ENCODE data around the gene FADS1.

The FADS1 gene

DNA sequence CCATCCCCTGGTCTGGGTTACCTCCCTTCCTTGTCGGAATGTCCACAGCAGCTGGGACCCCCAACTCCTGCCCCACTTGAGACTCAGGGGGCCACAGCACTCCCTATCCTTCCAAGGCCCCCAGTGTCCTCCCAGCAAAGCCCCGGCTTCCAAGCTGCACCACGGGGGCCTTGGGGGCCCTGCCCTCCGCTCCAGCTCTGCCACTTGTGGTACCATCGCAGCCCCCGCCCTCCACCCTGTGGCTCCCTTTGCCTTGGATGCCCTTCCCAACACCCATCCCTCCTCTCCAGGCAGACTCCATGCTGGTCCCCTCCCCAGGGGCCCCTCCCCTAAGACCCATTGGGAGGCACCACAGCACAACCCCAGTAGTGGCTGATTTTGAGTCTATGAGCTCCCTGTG, 41.7 kb downstream of the FADS1 start:
- no peak for DNase-seq

GRCh38 chr11:61774411-61774810, 42.4 kb downstream of the FADS1 start:
- DNase-seq: no peak

- no peak for DNase-seq
Measured at GRCh38 chr11:61773809-61774208, 43.0 kb downstream of the FADS1 start.

DNA sequence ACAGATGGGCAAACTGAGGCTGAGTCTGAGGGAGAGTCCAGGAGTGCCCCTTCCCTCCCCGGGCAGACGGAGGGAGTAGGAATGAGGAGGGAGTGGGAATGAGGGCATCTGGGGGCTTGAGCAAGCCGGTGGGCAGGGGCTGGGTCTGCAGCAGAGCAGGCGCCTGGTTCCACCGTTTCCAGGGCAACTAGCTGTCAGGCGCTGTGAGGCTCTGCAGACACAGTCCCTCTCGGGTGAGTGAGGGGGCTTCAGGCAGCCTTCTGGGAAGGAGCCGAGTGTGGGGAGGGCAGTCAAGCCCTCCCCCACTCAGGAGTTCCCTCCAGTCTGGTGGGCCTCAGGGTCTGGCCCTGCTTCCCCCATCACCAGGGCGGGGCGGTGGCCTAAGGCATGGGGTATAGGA, 43.4 kb downstream of the FADS1 start:
- no peak for DNase-seq

DNA sequence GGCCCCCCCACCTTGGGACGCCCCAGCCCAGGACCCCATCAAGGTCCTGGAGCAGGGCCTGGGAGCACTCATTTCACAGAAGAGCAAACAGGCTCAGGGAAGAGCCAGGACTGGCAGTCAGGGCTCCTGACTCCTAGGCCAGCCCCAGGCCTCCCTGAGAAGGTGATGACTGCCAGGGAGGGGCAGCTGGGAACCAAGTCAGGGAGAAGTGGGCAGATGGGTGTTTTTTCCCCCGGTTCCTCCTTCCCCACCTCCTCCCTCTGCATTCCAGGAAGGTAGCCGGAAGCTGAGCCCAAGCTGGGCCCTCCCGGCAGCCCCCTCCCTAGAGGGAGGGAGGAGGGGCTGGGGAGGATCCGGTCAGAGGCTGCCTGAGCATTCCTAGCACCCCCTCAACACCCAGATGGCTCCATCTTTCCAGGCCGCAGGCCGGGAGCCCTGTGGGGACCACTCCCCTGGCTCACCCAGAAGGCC, 44.8 kb downstream of the FADS1 start:
- DNase-seq: no peak

- DNase-seq: no peak
Measured at GRCh38 chr11:61771195-61771894, 45.5 kb downstream of the FADS1 start.

DNA sequence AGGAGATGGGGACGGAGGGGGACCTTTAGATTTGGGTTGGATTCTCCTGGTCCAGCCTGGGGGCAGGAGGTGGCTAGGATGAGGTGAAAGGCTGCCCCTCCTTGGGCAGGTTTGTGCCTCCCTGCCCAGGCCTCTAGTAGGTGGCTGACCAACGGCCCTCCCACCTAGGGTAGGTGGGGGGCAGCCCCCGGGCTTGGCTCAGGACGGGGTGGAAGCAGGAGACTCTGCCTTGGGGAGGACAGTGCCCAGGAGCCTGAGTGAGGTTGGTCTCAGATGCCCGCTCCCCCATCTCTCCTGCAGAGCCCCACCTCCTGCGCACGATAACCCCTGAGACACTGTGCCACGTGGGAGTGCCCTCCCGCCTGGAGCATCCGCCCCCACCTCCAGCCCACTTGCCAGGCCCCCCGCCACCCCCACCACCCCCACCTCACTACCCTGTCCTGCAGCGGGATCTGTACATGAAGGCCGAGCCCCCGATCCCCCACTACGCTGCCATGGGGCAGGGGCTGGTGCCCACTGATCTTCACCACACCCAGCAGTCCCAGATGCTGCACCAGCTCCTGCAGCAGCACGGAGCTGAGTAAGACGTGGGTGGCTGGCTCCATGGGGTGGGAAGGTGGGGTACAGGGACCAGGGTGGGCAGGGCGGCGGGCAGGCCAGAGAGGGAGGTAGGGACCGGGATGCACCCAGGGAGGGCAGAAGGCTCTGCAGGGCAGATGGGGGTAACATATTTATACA, 46.7 kb downstream of the FADS1 start:
- no peak for DNase-seq

DNA sequence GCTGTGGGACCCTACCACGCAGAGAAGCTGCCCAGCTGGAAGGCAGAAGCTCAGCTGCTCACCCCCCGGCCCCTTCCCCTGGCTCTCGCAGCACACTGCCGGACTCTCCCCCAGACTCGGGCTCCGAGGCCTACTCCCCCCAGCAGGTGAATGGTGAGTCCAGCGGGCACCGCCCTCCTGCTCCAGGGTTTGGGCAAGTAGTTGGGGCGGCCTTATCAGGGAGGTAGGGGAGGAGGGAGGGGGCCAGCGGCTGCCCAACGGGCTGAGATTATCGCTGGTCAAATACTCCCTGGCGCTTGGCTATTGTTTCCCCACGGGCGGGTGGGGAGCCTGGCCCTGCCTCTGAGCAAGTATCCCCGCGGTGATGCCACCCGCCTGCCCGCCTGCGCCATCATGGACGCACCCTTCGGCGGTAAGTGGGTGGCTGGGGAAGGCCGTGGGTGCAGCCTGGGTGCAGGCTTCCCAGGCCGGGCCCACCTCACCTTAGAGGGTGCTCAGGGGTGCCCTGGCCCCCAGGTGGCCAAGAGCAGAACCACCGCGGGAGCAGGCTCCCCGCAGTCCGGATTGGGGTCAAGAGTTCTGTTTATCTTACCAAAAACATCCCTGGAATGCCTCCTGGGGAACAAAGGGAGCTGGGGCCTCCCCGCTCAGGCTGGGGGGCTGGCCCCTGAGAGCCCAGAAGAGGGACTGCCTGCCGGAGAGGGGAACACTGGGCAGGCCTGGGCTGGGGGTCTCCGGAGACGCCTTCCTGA, 47.5 kb downstream of the FADS1 start:
- no peak for DNase-seq

DNA sequence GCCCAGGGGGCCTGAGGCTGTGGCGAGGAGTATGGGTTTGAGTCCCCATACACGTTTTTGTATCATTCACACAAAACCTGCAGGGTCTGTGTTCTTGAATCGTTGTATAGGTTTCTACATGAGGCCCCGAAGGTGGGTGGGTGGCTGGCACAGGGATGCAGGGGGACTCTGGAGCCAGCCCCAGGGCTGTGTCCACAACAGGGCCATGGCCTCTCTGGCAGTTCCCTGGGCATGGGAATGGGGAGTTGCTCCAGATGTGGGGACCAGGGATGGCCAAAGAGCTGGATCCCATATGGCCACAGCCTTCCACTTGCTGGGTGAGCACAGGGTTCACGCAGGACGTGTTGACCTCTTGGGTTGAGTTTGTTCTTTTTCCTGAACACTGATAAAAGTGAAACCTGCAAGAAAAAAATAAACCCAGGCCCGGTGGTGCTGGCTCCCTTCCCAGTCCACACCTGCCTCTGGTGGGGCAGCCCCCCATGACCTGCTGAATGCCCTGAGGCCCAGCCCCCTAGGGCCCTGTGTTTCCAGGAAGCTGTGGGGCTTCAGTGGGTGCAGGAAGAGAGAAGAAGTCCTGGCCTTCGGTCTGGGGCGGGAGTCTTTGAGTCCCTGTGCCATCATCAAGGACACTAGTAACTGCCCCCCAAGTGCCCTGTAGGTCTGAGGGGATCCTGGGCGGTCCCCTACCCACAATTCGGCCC, 48.3 kb downstream of the FADS1 start:
- DNase-seq: no peak

DNA sequence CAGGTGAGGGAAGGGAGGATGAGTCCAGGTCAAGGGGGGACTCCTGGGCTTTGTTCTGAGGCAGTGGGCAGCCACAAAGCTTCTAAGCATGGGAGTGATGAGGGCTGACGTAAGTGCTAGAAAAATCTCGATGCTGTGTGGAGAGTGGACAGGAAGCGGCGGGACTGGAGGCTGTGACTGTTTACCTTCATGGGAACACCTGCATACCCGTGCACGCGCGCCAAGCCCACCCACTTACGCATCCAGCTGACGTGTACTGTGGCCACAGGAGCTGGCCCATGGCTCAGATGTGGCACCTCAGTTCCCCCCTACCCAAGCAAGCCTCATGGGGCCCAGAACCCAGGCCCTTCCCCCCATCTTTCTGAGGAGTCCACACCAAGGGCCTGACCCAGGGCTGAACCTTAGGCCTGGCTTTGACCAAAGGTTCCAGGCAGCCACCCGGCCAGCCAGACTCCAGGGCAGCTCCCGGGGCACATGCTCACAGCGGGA, 50.4 kb downstream of the FADS1 start:
- no peak for DNase-seq

DNA sequence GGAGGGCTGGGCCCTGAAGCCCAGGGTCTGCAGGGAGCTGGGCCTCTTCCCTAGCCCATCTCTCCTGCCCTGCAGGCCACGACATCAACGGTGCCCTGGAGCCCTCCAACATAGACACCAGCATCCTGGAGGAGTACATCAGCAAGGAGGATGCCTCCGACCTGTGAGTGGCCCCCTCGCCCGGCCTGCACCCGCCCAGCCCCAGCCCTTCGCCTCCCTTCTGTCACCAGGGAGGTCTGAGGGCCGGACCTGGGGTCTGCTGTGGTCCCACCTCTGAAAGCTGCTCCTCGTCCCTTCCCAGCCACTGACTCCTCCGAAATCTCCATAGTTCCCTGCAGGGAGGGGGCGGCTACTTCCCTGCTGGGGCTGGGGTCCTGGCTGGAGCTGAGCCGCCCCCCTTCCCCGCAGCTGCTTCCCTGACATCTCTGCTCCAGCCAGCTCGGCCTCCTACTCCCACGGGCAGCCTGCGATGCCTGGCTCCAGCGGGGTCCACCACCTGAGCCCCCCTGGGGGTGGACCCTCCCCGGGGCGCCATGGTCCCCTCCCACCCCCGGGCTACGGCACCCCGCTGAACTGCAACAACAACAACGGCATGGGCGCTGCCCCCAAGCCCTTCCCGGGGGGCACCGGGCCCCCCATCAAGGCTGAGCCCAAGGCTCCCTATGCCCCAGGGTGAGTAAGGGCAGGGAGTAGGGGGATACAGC, 51.1 kb downstream of the FADS1 start:
- DNase-seq: no peak

DNA sequence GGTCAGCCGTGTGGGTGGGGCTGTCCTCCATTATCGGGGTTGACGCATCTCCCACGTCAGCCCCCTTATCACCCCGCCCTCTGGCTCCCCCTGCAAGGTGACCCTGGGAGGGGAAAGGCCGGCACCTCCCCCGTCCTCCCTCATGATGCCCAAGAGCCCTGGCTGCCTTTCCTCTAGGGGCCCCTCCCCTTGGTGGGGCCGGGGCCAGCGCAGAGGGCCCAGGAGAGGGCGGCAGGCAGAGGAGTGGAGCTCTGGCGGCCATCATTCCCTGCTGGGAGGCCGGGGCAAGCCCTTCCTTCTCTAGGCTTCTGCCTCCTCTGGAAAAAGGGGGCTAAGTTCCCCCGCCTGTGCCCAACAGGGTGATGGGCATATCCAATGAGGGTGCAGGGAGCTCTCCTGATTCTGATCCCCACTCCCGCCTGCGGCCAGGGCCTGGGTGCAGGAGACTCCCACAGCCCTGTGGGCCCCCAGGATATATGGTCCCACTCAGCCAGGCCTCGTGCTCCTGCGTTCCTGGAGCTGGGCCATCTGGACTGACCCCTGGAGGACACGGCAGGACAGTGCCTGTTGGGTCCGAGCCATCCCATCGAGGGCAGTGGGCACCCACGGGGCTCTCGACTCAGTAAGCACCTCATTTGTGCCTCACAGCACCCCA, 52.1 kb downstream of the FADS1 start:
- no peak for DNase-seq

DNA sequence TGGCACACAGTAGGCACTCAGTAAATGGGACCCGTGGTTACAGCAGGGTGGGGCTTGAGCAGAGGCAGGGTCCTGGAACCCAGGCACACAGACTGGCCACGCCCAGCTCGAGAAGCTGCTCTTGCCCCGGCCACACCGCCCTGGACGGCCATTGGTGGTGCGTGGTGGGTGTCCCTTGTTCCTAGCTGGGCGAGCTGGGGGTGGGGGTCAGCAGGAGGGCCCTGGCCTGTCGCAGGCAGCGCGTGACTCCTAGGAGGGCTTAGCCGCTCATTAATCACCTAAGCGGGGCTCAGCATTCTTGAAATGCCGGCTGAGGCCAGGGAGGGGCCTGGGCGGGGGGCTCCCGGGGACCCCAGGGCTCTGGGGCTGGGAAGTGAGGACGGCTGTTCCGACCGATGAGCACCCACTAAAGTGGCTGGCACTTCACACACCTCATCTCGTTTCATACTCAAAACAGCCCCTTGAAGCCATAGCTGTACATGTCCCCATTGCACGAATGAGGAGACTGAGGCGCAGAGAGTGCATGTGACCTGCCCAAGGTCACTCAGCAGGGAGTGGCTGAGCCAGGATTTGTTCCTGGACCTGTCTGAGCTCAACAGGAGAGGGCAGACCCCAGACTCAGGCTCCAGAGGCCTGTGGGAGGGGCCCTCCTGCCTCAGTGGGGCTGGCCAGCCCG, 52.7 kb downstream of the FADS1 start:
- no peak for DNase-seq

DNA sequence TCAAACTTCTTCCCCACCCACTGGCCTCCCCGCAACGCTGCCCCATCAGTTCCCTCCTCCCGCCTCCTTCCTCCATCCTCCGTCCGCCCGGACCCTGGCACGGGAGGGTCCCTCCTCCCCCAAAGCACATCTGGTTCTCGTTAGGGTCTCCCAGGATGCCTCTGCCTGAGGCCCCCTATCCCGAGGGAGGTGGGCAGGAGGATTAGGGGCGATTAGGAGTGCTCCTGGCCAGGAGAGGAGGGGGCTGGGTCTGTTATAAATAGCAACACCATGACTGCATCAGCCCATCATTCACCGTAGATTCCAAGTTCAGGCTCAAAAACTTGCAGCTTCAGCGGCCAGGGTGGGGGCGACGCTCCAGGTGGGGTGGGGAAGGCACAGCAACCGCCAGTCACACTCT, 54.0 kb downstream of the FADS1 start:
- no peak for DNase-seq

- DNase-seq: no peak
Measured at GRCh38 chr11:61762223-61762615, 54.6 kb downstream of the FADS1 start.

GRCh38 chr11:61761440-61762222, 55.2 kb downstream of the FADS1 start:
- no peak for DNase-seq

DNA sequence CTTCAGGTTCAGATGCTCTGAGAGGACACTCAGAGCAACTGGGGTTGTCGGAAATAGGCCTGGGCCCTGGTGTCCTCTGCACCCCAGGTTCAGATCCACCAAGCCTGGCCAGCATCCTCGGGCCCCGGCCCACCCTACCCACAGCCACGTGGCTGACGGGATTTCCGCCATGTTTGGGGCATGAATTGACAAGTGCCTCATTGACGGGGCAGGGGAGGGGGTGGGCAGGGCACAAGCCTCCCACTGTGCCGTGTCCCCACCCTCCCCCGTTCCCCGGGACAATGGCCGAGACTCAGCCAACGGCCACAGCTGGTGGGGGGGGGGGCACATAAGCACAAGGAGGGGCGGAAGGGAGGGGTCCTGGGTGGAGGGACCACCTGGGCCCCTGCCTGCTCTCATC, 55.9 kb downstream of the FADS1 start:
- no peak for DNase-seq

DNA sequence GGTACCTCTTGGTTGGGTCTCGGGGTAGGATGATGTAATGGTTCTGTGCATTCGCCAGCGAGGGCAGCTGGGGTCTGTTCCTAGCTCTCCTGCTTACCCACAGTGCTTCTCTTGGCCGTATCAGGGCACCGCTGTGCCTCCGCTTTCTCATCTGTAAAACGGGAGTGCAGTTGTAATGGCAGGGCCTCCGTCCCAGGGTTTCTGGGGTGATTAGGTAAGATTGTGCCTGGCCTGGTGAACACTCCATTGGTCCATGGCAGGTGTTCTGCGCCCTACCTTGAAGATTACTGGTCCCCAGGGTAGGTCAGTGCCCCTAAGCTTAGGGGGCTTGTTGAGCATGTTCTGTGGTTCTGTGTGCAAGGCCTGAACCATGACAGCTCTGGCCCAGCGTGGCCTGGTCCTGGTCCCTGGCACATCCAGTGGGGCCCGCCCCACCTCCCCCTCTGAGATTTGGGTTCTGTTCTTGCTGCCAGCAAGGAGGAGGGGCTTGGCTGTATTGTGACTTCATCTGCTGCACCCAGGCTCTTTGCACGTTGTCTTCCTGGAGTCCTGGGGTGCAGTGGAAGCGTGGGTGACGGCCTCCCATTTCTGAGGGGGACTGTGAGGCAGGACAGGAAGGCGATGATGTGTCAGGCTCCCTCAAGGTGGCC, 59.5 kb downstream of the FADS1 start:
- DNase-seq: no peak

DNA sequence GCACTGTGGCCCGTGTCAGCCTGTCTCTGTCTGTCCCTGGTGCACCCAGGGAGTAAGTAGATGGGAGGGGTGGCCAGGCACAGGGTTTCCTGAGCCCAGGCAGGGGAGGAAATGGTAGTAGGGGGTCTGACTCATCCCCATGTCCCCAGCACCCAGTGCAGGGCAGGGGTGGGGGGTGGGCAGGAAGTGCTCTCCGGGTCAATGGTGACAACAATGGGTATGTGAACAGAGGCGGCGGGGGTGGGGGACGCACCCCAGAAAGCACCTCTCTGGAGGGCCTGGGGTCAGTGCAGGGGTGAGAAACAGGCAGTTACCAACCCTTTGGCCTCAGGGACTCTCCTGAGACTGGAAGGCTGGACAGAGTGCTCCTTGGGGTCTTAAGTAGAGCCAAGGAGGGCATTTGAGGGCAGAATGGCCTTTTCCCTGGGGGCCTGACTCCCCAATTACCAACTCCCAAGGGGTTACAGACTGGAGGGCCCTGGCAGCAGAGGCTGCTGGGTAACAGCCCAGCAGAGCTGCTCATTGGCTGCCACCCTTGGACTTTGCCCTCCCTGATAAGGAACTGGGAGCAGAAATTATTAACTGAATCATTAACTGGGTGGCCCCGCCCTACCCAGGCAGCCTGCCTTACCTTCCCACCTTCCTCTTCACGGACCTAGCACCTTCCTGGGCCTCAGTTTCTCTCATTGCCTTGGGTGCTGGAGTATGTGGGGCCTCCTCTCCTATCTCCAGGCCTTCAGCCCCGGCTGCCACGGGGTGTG, 60.2 kb downstream of the FADS1 start:
- peak in 1 of 2 experiments; percentile 9 for DNase-seq

Data from stimulated activated CD4-positive, alpha-beta T cell treated with anti-CD3 and anti-CD28 coated beads, Interleukin-4, amount 100 ng/mL, for 4 hours (primary cell).